ENCODE data around the gene NRG4. TPM values are rescaled to one million over a fixed set of nuclear protein-coding genes. Genes with fewer than 3 reads are reported as not detected.

The NRG4 gene
- total RNA-seq, 1 experiment from 2014 or later: not detected

- H3K27ac ChIP-seq (ENCODE audit: insufficient read length, low read depth, low read length): no peak overlapping the region
- no CpG with 5 or more reads among the region's 5 CpGs for WGBS (ENCODE audit: extremely low coverage, insufficient read length, low lambda C conversion rate)
- H3K9ac ChIP-seq (ENCODE audit: extremely low read depth, insufficient read length, low read length): no peak overlapping the region
- H3K27me3 ChIP-seq (ENCODE audit: insufficient read depth, low read length): no peaks in the 10 kb centered on the region
- no peak for TF ChIP-seq CTCF (conservative IDR thresholded peaks at IDR 0.05)
- no peak overlapping the region for H3K4me3 Mint-ChIP-seq
- H3K27ac Mint-ChIP-seq: no peak overlapping the region; a peak in 1 of 7 replicates
- no peaks in the 10 kb centered on the region for H3K9me3 ChIP-seq (ENCODE audit: control insufficient read depth, low read depth, low read length)
- H2BK20ac ChIP-seq (ENCODE audit: low read depth, low read length, poor library complexity, severe bottlenecking): no peak overlapping the region
- DNase-seq: no peak
- peaks cover 3% of the 10 kb centered on the region; the same call in 1 of the 2 replicates for H3K4me1 ChIP-seq (ENCODE audit: insufficient read depth, low read length)
- no peak overlapping the region for H2AK5ac ChIP-seq (ENCODE audit: insufficient read length, low read length)
- H3K79me1 ChIP-seq (ENCODE audit: insufficient read depth, low read depth, low read length, poor library complexity, severe bottlenecking): no peaks in the 10 kb centered on the region
- no peak overlapping the region for H4K91ac ChIP-seq (ENCODE audit: insufficient read length, low read depth, low read length)
- peaks cover 51% of the 10 kb centered on the region for H3K27me3 Mint-ChIP-seq (ENCODE audit: low read depth)
- H3K9me3 Mint-ChIP-seq: no peaks in the 10 kb centered on the region; a peak in 1 of 5 replicates
- H3T11ph ChIP-seq (ENCODE audit: low read length): no peak overlapping the region
- no peak overlapping the region for H2BK5ac ChIP-seq (ENCODE audit: insufficient read length, low read length)
- no peak overlapping the region for H3K18ac ChIP-seq (ENCODE audit: insufficient read length, low read depth, low read length)
- H3K4me2 ChIP-seq (ENCODE audit: insufficient read depth, insufficient read length, low read length): no peak overlapping the region
- no peak overlapping the region for H2BK12ac ChIP-seq (ENCODE audit: insufficient read length, low read depth, low read length)
- H3K79me2 ChIP-seq (ENCODE audit: insufficient read depth, low read length): no peaks in the 10 kb centered on the region
- no peak overlapping the region for H3K14ac ChIP-seq (ENCODE audit: insufficient read depth, low read length)
- peaks cover 41 to 44% of the 10 kb centered on the region in 2 experiments for H3K4me1 Mint-ChIP-seq
- H3K4ac ChIP-seq (ENCODE audit: low read depth, low read length): no peak overlapping the region
- no peak overlapping the region for H4K5ac ChIP-seq (ENCODE audit: insufficient read length, low read depth, low read length)
- no peak overlapping the region for H4K8ac ChIP-seq (replicated peaks; ENCODE audit: insufficient read length, low read depth, low read length)
- H3K56ac ChIP-seq (ENCODE audit: insufficient read length, low read depth, low read length): no peak overlapping the region
- no peaks in the 10 kb centered on the region for H4K20me1 ChIP-seq (ENCODE audit: control insufficient read depth, insufficient read depth, insufficient read length)
- no peak overlapping the region for H2AFZ ChIP-seq (ENCODE audit: low read length)
- no peak overlapping the region for H2BK120ac ChIP-seq (ENCODE audit: low read depth, low read length, poor library complexity, severe bottlenecking)
- peaks cover 8% of the 10 kb centered on the region for H3K23me2 ChIP-seq (ENCODE audit: insufficient read length, low read depth, low read length, poor library complexity, severe bottlenecking)
- no peak overlapping the region for H3K23ac ChIP-seq (ENCODE audit: insufficient read length, low read depth, low read length)
- H3K36me3 Mint-ChIP-seq (ENCODE audit: insufficient read depth in 1 of 3, low read depth in 3 of 3): no peaks in the 10 kb centered on the region
- no peak overlapping the region for H2BK15ac ChIP-seq (ENCODE audit: low read depth, low read length)
Measured at GRCh38 chr15:76061700-76062099, 49.5 kb upstream of the NRG4 start.

Measured in H9 (cell line).